LHCN-M2 (cell line): ENCODE results near the gene ELN. TPM values are rescaled to one million over a fixed set of nuclear protein-coding genes. Genes with fewer than 3 reads are reported as not detected.
"Not testable (repeated sequence)": the region's sequence is repeated elsewhere in the genome, so short reads cannot be mapped to it uniquely, and the experiment has no call there.

Source experiments
- DNase-seq: peaks from one replicate; pipeline ENCODE4 v3.0.0-alpha.2; 2012; ENCODE audit warnings: low read depth
- total RNA-seq: library from RNA; depleted of rRNA; stranded (reverse); fragments of >200 nt; gene quantifications from 2 replicates; pipeline ENCODE4 v1.2.3, GENCODE V29; 2014

The ELN gene
- total RNA-seq, 1 experiment from 2014 or later: 3.3 TPM

- no peak for DNase-seq
Measured at GRCh38 chr7:74000489-74001149, 27.4 kb upstream of the ELN start.

GRCh38 chr7:74001150-74001494, 26.9 kb upstream of the ELN start:
- no peak for DNase-seq

- peak; percentile 82 for DNase-seq
Measured at GRCh38 chr7:74002474-74003017, 25.4 kb upstream of the ELN start.

GRCh38 chr7:74003621-74004020, 24.4 kb upstream of the ELN start:
- no peak for DNase-seq

- DNase-seq: peak; percentile 60
Measured at GRCh38 chr7:74006032-74006431, 21.9 kb upstream of the ELN start.

GRCh38 chr7:74006451-74007241, 21.3 kb upstream of the ELN start:
- peak; percentile 19 for DNase-seq

GRCh38 chr7:74007242-74007567, 20.8 kb upstream of the ELN start:
- DNase-seq: no peak

- no peak for DNase-seq
Measured at GRCh38 chr7:74008687-74009086, 19.3 kb upstream of the ELN start.

GRCh38 chr7:74009719-74010118, 18.3 kb upstream of the ELN start:
- DNase-seq: no peak

- peak; percentile 83 for DNase-seq
Measured at GRCh38 chr7:74010407-74010806, 17.6 kb upstream of the ELN start.

GRCh38 chr7:74011421-74011820, 16.6 kb upstream of the ELN start:
- not testable (repeated sequence) for DNase-seq

GRCh38 chr7:74012842-74013249, 15.1 kb upstream of the ELN start:
- DNase-seq: peak; percentile 55

- DNase-seq: no peak
Measured at GRCh38 chr7:74013539-74014272, 14.3 kb upstream of the ELN start.

GRCh38 chr7:74014931-74015330, 13.0 kb upstream of the ELN start:
- DNase-seq: no peak

- no peak for DNase-seq
Measured at GRCh38 chr7:74015670-74016069, 12.3 kb upstream of the ELN start.

- no peak for DNase-seq
Measured at GRCh38 chr7:74017125-74017524, 10.8 kb upstream of the ELN start.

- no peak for DNase-seq
Measured at GRCh38 chr7:74018246-74018895, 9.6 kb upstream of the ELN start.

- DNase-seq: no peak
Measured at GRCh38 chr7:74019149-74019548, 8.8 kb upstream of the ELN start.

- no peak for DNase-seq
Measured at GRCh38 chr7:74020390-74020789, 7.6 kb upstream of the ELN start.

- DNase-seq: no peak
Measured at GRCh38 chr7:74021546-74022320, 6.2 kb upstream of the ELN start.

- DNase-seq: no peak
Measured at GRCh38 chr7:74022507-74022906, 5.5 kb upstream of the ELN start.
